NAMALWA (cell line): ENCODE data around the gene NRXN3.

Experiments used
- DNase-seq: peaks from one replicate; pipeline ENCODE4 v3.0.0-alpha.2; 2015; ENCODE audit warnings: low spot score

NRXN3 gene

GRCh38 chr14:78638926-78639325, 468.8 kb downstream of the NRXN3 start:
- no peak for DNase-seq

- DNase-seq = no peak
Observed at GRCh38 chr14:78644824-78645559, 474.8 kb downstream of the NRXN3 start.

- DNase-seq = no peak
Observed at GRCh38 chr14:78652727-78653126, 482.6 kb downstream of the NRXN3 start.

- DNase-seq = no peak
Observed at GRCh38 chr14:78653173-78653572, 483.0 kb downstream of the NRXN3 start.

GRCh38 chr14:78657451-78657850, 487.3 kb downstream of the NRXN3 start:
- DNase-seq = no peak

- no peak for DNase-seq
Observed at GRCh38 chr14:78664841-78665240, 494.7 kb downstream of the NRXN3 start.

GRCh38 chr14:78666336-78667056, 496.3 kb downstream of the NRXN3 start:
- DNase-seq = no peak

- DNase-seq = no peak
Observed at GRCh38 chr14:78667141-78667540, 497.0 kb downstream of the NRXN3 start.

GRCh38 chr14:78673845-78674244, 503.7 kb downstream of the NRXN3 start:
- DNase-seq = no peak

GRCh38 chr14:78674820-78675219, 504.6 kb downstream of the NRXN3 start:
- DNase-seq = no peak

- DNase-seq = no peak
Observed at GRCh38 chr14:78683206-78683605, 513.0 kb downstream of the NRXN3 start.

GRCh38 chr14:78683981-78684380, 513.8 kb downstream of the NRXN3 start:
- DNase-seq = no peak

- no peak for DNase-seq
Observed at GRCh38 chr14:78688503-78688902, 518.3 kb downstream of the NRXN3 start.

- DNase-seq = no peak
Observed at GRCh38 chr14:78690836-78691235, 520.7 kb downstream of the NRXN3 start.

- peak; percentile 26 for DNase-seq
Observed at GRCh38 chr14:78697341-78697740, 527.2 kb downstream of the NRXN3 start.

- DNase-seq = no peak
Observed at GRCh38 chr14:78698991-78699390, 528.8 kb downstream of the NRXN3 start.

- DNase-seq = peak; percentile 5
Observed at GRCh38 chr14:78700236-78700635, 530.1 kb downstream of the NRXN3 start.

- DNase-seq = no peak
Observed at GRCh38 chr14:78701246-78701645, 531.1 kb downstream of the NRXN3 start.

GRCh38 chr14:78704965-78705364, 534.8 kb downstream of the NRXN3 start:
- DNase-seq = no peak

GRCh38 chr14:78705989-78706388, 535.8 kb downstream of the NRXN3 start:
- DNase-seq = no peak

GRCh38 chr14:78709795-78710557, 539.8 kb downstream of the NRXN3 start:
- DNase-seq = no peak

- no peak for DNase-seq
Observed at GRCh38 chr14:78710963-78711362, 540.8 kb downstream of the NRXN3 start.

GRCh38 chr14:78713716-78714115, 543.5 kb downstream of the NRXN3 start:
- DNase-seq = no peak
